HL-60 (cell line): ENCODE results near the gene PROM1.

Experiments used
- CTCF ChIP-seq: IDR thresholded peaks from one replicate; pipeline ENCODE4 v1.5.1; 2011; ENCODE audit warnings: low read length, control low read depth, inconsistent platforms; ENCODE audit not compliant: insufficient read depth
- POLR2AphosphoS5 ChIP-seq: IDR thresholded peaks from 2 replicates; pipeline ENCODE4 v1.6.1; 2012; ENCODE audit warnings: low read depth
- REST ChIP-seq: IDR thresholded peaks from 2 replicates; pipeline ENCODE4 v1.6.1; 2012; ENCODE audit warnings: low read depth; ENCODE audit not compliant: insufficient replicate concordance

GRCh38 chr4:15988222-15988621 lies 95.6 kb downstream of the PROM1 start:
- no peak for TF ChIP-seq CTCF
- no peak for TF ChIP-seq POLR2AphosphoS5
- no peak for TF ChIP-seq REST
